ENCODE results near the gene KIRREL3. TPM values are rescaled to one million over a fixed set of nuclear protein-coding genes. Genes with fewer than 3 reads are reported as not detected.

Gene KIRREL3
- total RNA-seq, 1 donor from 2014 or later, result 0.82 TPM

DNA sequence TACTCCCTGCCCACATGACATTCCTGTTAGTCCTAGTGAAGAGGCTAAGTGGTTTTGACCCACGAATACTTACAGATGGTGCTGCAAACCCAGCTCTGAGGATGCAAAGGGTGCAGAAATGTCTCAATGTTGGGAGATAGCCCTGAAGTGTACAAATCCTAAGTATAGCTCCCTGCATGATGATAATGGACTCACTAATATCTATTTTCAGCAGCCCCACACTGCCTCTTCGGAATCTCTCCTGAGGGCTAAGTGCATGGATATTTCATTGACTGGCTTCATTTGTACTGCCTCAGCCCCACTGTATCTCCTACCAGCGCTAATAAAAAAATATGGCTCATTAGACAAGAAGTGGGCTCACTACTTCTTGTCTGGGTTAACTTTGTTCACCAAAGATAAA lies 114.5 kb downstream of the KIRREL3 start:
- DNase-seq (ENCODE audit: low read depth, low spot score), result no peak
- no peak overlapping the region for H3K27ac Mint-ChIP-seq (ENCODE audit: unreplicated experiment)
- H3K27me3 Mint-ChIP-seq (ENCODE audit: low read depth), result no peaks in the 10 kb centered on the region
- H3K9me3 Mint-ChIP-seq, result no peaks in the 10 kb centered on the region
- H3K4me1 Mint-ChIP-seq, result peaks cover 18% of the 10 kb centered on the region
- TF ChIP-seq, protein P1, sequence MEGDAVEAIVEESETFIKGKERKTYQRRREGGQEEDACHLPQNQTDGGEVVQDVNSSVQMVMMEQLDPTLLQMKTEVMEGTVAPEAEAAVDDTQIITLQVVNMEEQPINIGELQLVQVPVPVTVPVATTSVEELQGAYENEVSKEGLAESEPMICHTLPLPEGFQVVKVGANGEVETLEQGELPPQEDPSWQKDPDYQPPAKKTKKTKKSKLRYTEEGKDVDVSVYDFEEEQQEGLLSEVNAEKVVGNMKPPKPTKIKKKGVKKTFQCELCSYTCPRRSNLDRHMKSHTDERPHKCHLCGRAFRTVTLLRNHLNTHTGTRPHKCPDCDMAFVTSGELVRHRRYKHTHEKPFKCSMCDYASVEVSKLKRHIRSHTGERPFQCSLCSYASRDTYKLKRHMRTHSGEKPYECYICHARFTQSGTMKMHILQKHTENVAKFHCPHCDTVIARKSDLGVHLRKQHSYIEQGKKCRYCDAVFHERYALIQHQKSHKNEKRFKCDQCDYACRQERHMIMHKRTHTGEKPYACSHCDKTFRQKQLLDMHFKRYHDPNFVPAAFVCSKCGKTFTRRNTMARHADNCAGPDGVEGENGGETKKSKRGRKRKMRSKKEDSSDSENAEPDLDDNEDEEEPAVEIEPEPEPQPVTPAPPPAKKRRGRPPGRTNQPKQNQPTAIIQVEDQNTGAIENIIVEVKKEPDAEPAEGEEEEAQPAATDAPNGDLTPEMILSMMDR (conservative IDR thresholded peaks at IDR 0.05), result no peak
- no peak overlapping the region for H3K4me3 Mint-ChIP-seq
- no peaks in the 10 kb centered on the region for H3K36me3 Mint-ChIP-seq (ENCODE audit: low read depth)

DNA sequence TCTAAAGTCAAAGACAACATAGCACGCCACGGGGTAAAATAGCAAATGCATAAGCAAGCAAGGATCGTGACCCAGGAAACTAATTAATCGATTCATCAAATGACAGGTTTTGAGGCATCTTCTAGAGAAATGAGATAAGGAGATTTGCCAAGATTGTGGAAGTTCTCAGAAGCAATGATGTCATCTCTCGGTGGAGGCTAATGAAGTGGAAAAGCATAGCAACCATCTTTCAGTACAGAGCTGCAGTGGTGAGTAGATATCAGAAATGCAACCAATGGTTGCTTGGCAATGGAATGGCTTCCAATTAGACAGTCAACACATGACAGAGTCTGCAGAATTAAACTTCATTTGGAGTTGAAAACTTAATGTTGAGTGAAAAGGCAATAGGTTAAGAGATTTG lies 116.0 kb downstream of the KIRREL3 start:
- no peaks in the 10 kb centered on the region for H3K27me3 Mint-ChIP-seq (ENCODE audit: low read depth)
- H3K4me1 Mint-ChIP-seq, result peaks cover 10% of the 10 kb centered on the region
- no peak overlapping the region for H3K4me3 Mint-ChIP-seq
- TF ChIP-seq, protein P1 (conservative IDR thresholded peaks at IDR 0.05), result no peak
- DNase-seq (ENCODE audit: low read depth, low spot score), result no peak
- no peaks in the 10 kb centered on the region for H3K36me3 Mint-ChIP-seq (ENCODE audit: low read depth)
- H3K9me3 Mint-ChIP-seq, result no peaks in the 10 kb centered on the region
- no peak overlapping the region for H3K27ac Mint-ChIP-seq (ENCODE audit: unreplicated experiment)

GRCh38 chr11:126884192-126884591 lies 116.4 kb downstream of the KIRREL3 start:
- Mint-ChIP-seq H3K4me1 (peaks cover 14% of the 10 kb centered on the region), H3K27ac (ENCODE audit: unreplicated experiment) (no peak overlapping the region), H3K36me3 (ENCODE audit: low read depth) (no peaks in the 10 kb centered on the region), H3K4me3 (no peak overlapping the region), H3K27me3 (ENCODE audit: low read depth) (no peaks in the 10 kb centered on the region), H3K9me3 (no peaks in the 10 kb centered on the region)
- TF ChIP-seq, protein P1 (conservative IDR thresholded peaks at IDR 0.05), result no peak
- DNase-seq (ENCODE audit: low read depth, low spot score), result no peak

DNA sequence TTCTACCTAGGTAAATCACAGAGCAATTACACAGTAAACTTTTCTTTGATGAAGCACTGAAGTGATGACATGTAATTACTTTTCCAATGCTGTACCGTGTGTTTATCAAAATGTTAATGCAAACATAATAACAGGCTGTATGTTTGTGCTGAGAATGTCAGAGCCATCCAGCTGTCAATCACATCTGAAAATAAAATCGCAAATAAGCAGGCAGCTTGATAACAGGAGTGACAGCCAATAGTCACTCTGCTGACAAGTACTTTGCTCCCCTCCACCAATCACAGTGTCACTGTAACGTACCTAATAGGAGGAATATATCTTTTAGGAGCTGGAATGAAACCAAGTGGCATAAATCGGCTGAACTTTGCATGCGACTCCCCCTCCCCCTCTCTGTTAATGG lies 119.7 kb downstream of the KIRREL3 start:
- TF ChIP-seq, protein P1 (conservative IDR thresholded peaks at IDR 0.05), result no peak
- DNase-seq (ENCODE audit: low read depth, low spot score), result no peak
- no peak overlapping the region for H3K27ac Mint-ChIP-seq (ENCODE audit: unreplicated experiment)
- H3K4me1 Mint-ChIP-seq, result peaks cover 9% of the 10 kb centered on the region
- no peaks in the 10 kb centered on the region for H3K27me3 Mint-ChIP-seq (ENCODE audit: low read depth)
- no peak overlapping the region for H3K4me3 Mint-ChIP-seq
- H3K9me3 Mint-ChIP-seq, result no peaks in the 10 kb centered on the region
- H3K36me3 Mint-ChIP-seq (ENCODE audit: low read depth), result no peaks in the 10 kb centered on the region

- H3K27me3 Mint-ChIP-seq (ENCODE audit: low read depth), result no peaks in the 10 kb centered on the region
- no peak overlapping the region for H3K4me3 Mint-ChIP-seq
- H3K4me1 Mint-ChIP-seq, result peaks cover 9% of the 10 kb centered on the region
- no peak overlapping the region for H3K27ac Mint-ChIP-seq (ENCODE audit: unreplicated experiment)
- H3K9me3 Mint-ChIP-seq, result no peaks in the 10 kb centered on the region
- no peaks in the 10 kb centered on the region for H3K36me3 Mint-ChIP-seq (ENCODE audit: low read depth)
- TF ChIP-seq, protein P1 (conservative IDR thresholded peaks at IDR 0.05), result no peak
- no peak for DNase-seq (ENCODE audit: low read depth, low spot score)
Measured at GRCh38 chr11:126879516-126879915, 121.1 kb downstream of the KIRREL3 start.

Data from neural crest cell (in vitro differentiated cells).